Panc1 (cell line): ENCODE measurements around the gene PPP1R1A. TPM values are rescaled to one million over a fixed set of nuclear protein-coding genes. Genes with fewer than 3 reads are reported as not detected.

Experiments used
- ATAC-seq: fragments of 200-7000 bp; cut with Tn5 transposase; 2 replicates; pipeline ENCODE4 v1.9.1; 2020; ENCODE audit warnings: mild to moderate bottlenecking, moderate library complexity
- BruUV-seq: library from RNA; stranded (reverse); fragments of 400-500 nt; replicated peaks from 2 replicates; lab custom pipeline; 2021; lab: Mats Ljungman, UMichigan
- CTCF ChIA-PET: fragments of 300-600 bp; sonication (Branson Sonifier 250); formaldehyde crosslinking; loops from one replicate; lab custom pipeline; 2022; ENCODE audit warnings: antibody characterized with exemption; lab: Charles Lee
- POLR2A ChIA-PET: fragments of 300-600 bp; sonication (Branson Sonifier 250); formaldehyde crosslinking; loops from one replicate; lab custom pipeline; 2022; ENCODE audit warnings: antibody characterized with exemption; lab: Charles Lee
- DNase-seq: peaks from one replicate; pipeline ENCODE4 v3.0.0-alpha.2; 2010; ENCODE audit warnings: low read depth, low spot score
- H3K27ac ChIP-seq: 2 replicates; pipeline ENCODE4 v1.5.1; 2011; ENCODE audit warnings: mild to moderate bottlenecking, low read length, inconsistent platforms
- H3K27me3 ChIP-seq: fragments of 200-500 bp; sonication (Bioruptor generic); 2 replicates; pipeline ENCODE4 v1.6.0; 2014; ENCODE audit warnings: low read length, inconsistent platforms; ENCODE audit not compliant: control insufficient read depth, insufficient read depth
- H3K36me3 ChIP-seq: fragments of 200-500 bp; sonication (Bioruptor generic); 2 replicates; pipeline ENCODE4 v1.5.1; 2014; ENCODE audit warnings: inconsistent platforms, mild to moderate bottlenecking, low read length, moderate library complexity; ENCODE audit not compliant: control insufficient read depth, insufficient read depth
- H3K4me1 ChIP-seq: 2 replicates; pipeline ENCODE4 v1.5.1; 2011; ENCODE audit warnings: inconsistent platforms, mild to moderate bottlenecking, low read length, moderate library complexity; ENCODE audit not compliant: control insufficient read depth, insufficient read depth
- H3K4me3 ChIP-seq, 2 experiments: 2 replicates each; pipeline ENCODE4 v1.5.1; 2011 to 2012; ENCODE audit warnings: low read depth in 2 of 2, low read length in 2 of 2, mild to moderate bottlenecking in 2 of 2, inconsistent platforms in 1 of 2, moderate library complexity in 1 of 2
- H3K9me3 ChIP-seq: fragments of 200-500 bp; sonication (Bioruptor generic); 2 replicates; pipeline ENCODE4 v1.5.1; 2014; ENCODE audit warnings: low read depth, mild to moderate bottlenecking, inconsistent platforms, low read length, moderate library complexity; ENCODE audit not compliant: control insufficient read depth, insufficient read depth
- POLR2AphosphoS5 ChIP-seq: IDR thresholded peaks from 2 replicates; pipeline ENCODE4 v1.6.1; 2012; ENCODE audit warnings: mild to moderate bottlenecking, low read depth, low read length, moderate library complexity
- SIN3A ChIP-seq: IDR thresholded peaks from 2 replicates; pipeline ENCODE4 v1.6.1; 2012; ENCODE audit warnings: low read depth, mild to moderate bottlenecking, low read length, moderate library complexity, borderline replicate concordance; ENCODE audit not compliant: insufficient read depth
- TCF7L2 ChIP-seq: IDR thresholded peaks from 2 replicates; pipeline ENCODE4 v1.6.1; 2011; ENCODE audit warnings: mild to moderate bottlenecking, low read depth, low read length, inconsistent platforms
- in situ Hi-C: cut with HindIII; loops from 2 replicates; pipeline ENCODE4 v1.10.0; 2016; ENCODE audit warnings: low sequenced_read_pairs, low pct_unique_long_range_greater_than_20kb
- intact Hi-C: fragments of 100-400 bp; cut with micrococcal nuclease; formaldehyde crosslinking; loops from one replicate; pipeline ENCODE4 v1.10.0; 2022; ENCODE audit not compliant: unreplicated experiment
- total RNA-seq: library from RNA; stranded (reverse); gene quantifications from one replicate; pipeline ENCODE4 v1.2.1, GENCODE V29; 2021; ENCODE audit not compliant: unreplicated experiment
- TF ChIP-seq, protein P1 (sequence below): fragments of 450-650 bp; IDR thresholded peaks from 2 replicates; pipeline ENCODE4 v1.5.1; 2017; ENCODE audit warnings: mild to moderate bottlenecking
- TF ChIP-seq, protein P2 (sequence below), 2 experiments: IDR thresholded peaks; 2 replicates each; pipeline ENCODE4 v1.6.1; 2011 to 2012; ENCODE audit warnings: low read depth in 2 of 2, control low read depth in 1 of 2, low read length in 1 of 2, mild to moderate bottlenecking in 1 of 2, moderate library complexity in 1 of 2; ENCODE audit not compliant: insufficient read depth in 1 of 2

Gene PPP1R1A
- total RNA-seq, 1 experiment from 2014 or later = 0.23 TPM

DNA sequence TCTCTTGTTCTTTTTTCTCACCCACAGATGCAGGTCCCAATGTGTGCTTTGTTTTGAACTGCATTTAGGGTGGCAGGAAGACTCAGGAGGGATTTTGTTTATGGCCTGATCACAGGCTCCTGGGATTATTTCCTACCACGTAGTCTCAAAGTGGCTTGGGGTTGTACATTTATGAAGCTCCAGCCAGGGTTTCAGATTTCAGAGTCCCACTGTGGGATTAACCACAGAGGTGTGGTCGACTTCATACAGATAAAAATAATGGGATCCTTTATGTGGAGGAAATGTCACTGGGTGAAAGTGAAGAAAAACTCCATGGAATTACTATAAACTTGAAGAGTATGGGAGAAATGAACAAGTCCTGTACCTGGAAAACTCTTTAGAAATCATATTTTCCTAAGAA lies 14.2 kb upstream of the PPP1R1A start:
- Histone ChIP-seq H3K27ac (no peak overlapping the region), H3K4me1 (no peaks in the 10 kb centered on the region), H3K36me3 (no peaks in the 10 kb centered on the region), H3K4me3 (no peak overlapping the region), H3K27me3 (peaks cover 13% of the 10 kb centered on the region; the same call in 1 of the 2 replicates), H3K9me3 (no peaks in the 10 kb centered on the region)
- in situ Hi-C loops (no loop called here), intact Hi-C loops (no loop called here)
- DNase-seq (no peak), ATAC-seq (no peak)
- ChIA-PET CTCF (no interaction called here), POLR2A (no interaction called here)
- TF ChIP-seq, protein P1, sequence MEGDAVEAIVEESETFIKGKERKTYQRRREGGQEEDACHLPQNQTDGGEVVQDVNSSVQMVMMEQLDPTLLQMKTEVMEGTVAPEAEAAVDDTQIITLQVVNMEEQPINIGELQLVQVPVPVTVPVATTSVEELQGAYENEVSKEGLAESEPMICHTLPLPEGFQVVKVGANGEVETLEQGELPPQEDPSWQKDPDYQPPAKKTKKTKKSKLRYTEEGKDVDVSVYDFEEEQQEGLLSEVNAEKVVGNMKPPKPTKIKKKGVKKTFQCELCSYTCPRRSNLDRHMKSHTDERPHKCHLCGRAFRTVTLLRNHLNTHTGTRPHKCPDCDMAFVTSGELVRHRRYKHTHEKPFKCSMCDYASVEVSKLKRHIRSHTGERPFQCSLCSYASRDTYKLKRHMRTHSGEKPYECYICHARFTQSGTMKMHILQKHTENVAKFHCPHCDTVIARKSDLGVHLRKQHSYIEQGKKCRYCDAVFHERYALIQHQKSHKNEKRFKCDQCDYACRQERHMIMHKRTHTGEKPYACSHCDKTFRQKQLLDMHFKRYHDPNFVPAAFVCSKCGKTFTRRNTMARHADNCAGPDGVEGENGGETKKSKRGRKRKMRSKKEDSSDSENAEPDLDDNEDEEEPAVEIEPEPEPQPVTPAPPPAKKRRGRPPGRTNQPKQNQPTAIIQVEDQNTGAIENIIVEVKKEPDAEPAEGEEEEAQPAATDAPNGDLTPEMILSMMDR = no peak
- no peak for TF ChIP-seq SIN3A
- TF ChIP-seq POLR2AphosphoS5 = no peak
- no peak for TF ChIP-seq TCF7L2
- no TSS peak for BruUV-seq

DNA sequence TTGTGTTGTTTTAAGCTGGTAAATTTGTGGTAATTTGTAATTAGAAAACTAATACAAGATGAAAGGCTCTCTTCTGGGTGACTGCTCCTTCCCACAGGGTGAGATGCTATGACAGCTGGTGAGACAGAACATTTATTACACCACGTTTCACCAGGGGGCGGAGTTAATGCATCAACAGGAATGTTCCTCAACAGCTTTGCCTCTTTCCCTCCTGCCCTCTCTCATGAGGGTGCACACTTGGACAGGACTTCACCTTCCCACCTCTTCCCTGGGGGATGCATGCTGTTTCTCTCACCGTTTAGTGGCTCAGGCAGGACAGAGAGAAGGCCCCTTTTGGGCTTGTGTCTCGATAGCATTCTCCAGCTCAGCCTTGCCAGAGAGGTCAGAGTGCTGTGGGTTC lies 13.4 kb upstream of the PPP1R1A start:
- BruUV-seq = no TSS peak
- POLR2A ChIA-PET = no interaction called here
- Histone ChIP-seq H3K27ac (no peak overlapping the region), H3K36me3 (no peaks in the 10 kb centered on the region), H3K4me3 (no peak overlapping the region), H3K4me1 (no peaks in the 10 kb centered on the region), H3K9me3 (no peaks in the 10 kb centered on the region), H3K27me3 (peaks cover 10% of the 10 kb centered on the region; the same call in 1 of the 2 replicates)
- ATAC-seq (0 out of 2 replicates have a peak, but pooled peaks have one; percentile 20), DNase-seq (no peak)
- CTCF ChIA-PET = interaction anchor here (0.8 kb wide), 1 partner anchor 9 kb away, joined by 3 read pairs; no protein-coding TSS in a partner anchor
- intact Hi-C loops = no loop called here
- in situ Hi-C loops = no loop called here
- TF ChIP-seq, protein P2, sequence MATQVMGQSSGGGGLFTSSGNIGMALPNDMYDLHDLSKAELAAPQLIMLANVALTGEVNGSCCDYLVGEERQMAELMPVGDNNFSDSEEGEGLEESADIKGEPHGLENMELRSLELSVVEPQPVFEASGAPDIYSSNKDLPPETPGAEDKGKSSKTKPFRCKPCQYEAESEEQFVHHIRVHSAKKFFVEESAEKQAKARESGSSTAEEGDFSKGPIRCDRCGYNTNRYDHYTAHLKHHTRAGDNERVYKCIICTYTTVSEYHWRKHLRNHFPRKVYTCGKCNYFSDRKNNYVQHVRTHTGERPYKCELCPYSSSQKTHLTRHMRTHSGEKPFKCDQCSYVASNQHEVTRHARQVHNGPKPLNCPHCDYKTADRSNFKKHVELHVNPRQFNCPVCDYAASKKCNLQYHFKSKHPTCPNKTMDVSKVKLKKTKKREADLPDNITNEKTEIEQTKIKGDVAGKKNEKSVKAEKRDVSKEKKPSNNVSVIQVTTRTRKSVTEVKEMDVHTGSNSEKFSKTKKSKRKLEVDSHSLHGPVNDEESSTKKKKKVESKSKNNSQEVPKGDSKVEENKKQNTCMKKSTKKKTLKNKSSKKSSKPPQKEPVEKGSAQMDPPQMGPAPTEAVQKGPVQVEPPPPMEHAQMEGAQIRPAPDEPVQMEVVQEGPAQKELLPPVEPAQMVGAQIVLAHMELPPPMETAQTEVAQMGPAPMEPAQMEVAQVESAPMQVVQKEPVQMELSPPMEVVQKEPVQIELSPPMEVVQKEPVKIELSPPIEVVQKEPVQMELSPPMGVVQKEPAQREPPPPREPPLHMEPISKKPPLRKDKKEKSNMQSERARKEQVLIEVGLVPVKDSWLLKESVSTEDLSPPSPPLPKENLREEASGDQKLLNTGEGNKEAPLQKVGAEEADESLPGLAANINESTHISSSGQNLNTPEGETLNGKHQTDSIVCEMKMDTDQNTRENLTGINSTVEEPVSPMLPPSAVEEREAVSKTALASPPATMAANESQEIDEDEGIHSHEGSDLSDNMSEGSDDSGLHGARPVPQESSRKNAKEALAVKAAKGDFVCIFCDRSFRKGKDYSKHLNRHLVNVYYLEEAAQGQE (IDR thresholded peaks at IDR 0.05; ENCODE audit: insufficient read depth in 1 of 2, low read depth in 2 of 2, low read length in 1 of 2) = no peak
- TF ChIP-seq TCF7L2 (no peak), SIN3A (no peak), POLR2AphosphoS5 (no peak)
- TF ChIP-seq, protein P1 = no peak
